ENCODE measurements around the gene PATJ. TPM values are rescaled to one million over a fixed set of nuclear protein-coding genes. Genes with fewer than 3 reads are reported as not detected.

The PATJ gene
- total RNA-seq, 1 experiment from 2014 or later, result 72.2 TPM

- Mint-ChIP-seq H3K36me3 (ENCODE audit: insufficient read depth, unreplicated experiment) (peaks cover 6% of the 10 kb centered on the region), H3K4me1 (ENCODE audit: low read depth, unreplicated experiment) (no peaks in the 10 kb centered on the region), H3K4me3 (ENCODE audit: low read depth, unreplicated experiment) (no peak overlapping the region), H3K27me3 (ENCODE audit: unreplicated experiment) (no peaks in the 10 kb centered on the region), H3K9me3 (ENCODE audit: low read depth, unreplicated experiment) (no peaks in the 10 kb centered on the region), H3K27ac (ENCODE audit: unreplicated experiment) (no peak overlapping the region)
- BruUV-seq (replicated peaks), result no TSS peak
- CTCF ChIA-PET, result no interaction called here
- no peak for DNase-seq
- intact Hi-C loops (cut with micrococcal nuclease; ENCODE audit: unreplicated experiment), result no loop called here
- no peak for TF ChIP-seq CTCF (IDR thresholded peaks at IDR 0.05; ENCODE audit: unreplicated experiment)
These were observed 366.8 kb downstream of the PATJ start for GRCh38 chr1:62109124-62109523.

GRCh38 chr1:62110198-62110817 is 368.0 kb downstream of the PATJ start:
- BruUV-seq (replicated peaks), result no TSS peak
- CTCF ChIA-PET, result no interaction called here
- Mint-ChIP-seq H3K27ac (ENCODE audit: unreplicated experiment) (no peak overlapping the region), H3K27me3 (ENCODE audit: unreplicated experiment) (no peaks in the 10 kb centered on the region), H3K36me3 (ENCODE audit: insufficient read depth, unreplicated experiment) (peaks cover 7% of the 10 kb centered on the region), H3K4me1 (ENCODE audit: low read depth, unreplicated experiment) (no peaks in the 10 kb centered on the region), H3K9me3 (ENCODE audit: low read depth, unreplicated experiment) (no peaks in the 10 kb centered on the region), H3K4me3 (ENCODE audit: low read depth, unreplicated experiment) (no peak overlapping the region)
- intact Hi-C loops (cut with micrococcal nuclease; ENCODE audit: unreplicated experiment), result no loop called here
- DNase-seq, result no peak
- no peak for TF ChIP-seq CTCF (IDR thresholded peaks at IDR 0.05; ENCODE audit: unreplicated experiment)

GRCh38 chr1:62111084-62111483 is 368.8 kb downstream of the PATJ start:
- no peak for TF ChIP-seq CTCF (IDR thresholded peaks at IDR 0.05; ENCODE audit: unreplicated experiment)
- Mint-ChIP-seq H3K4me3 (ENCODE audit: low read depth, unreplicated experiment) (no peak overlapping the region), H3K27me3 (ENCODE audit: unreplicated experiment) (no peaks in the 10 kb centered on the region), H3K9me3 (ENCODE audit: low read depth, unreplicated experiment) (no peaks in the 10 kb centered on the region), H3K27ac (ENCODE audit: unreplicated experiment) (no peak overlapping the region), H3K36me3 (ENCODE audit: insufficient read depth, unreplicated experiment) (peaks cover 7% of the 10 kb centered on the region), H3K4me1 (ENCODE audit: low read depth, unreplicated experiment) (no peaks in the 10 kb centered on the region)
- intact Hi-C loops (cut with micrococcal nuclease; ENCODE audit: unreplicated experiment), result no loop called here
- CTCF ChIA-PET, result no interaction called here
- no TSS peak for BruUV-seq (replicated peaks)
- no peak for DNase-seq

GRCh38 chr1:62113507-62113906 is 371.2 kb downstream of the PATJ start:
- no peak for DNase-seq
- intact Hi-C loops (cut with micrococcal nuclease; ENCODE audit: unreplicated experiment), result no loop called here
- CTCF ChIA-PET, result interaction anchor here (0.5 kb wide), 1 partner anchor 1267 kb away, joined by 3 read pairs; no protein-coding TSS in a partner anchor
- H3K27ac Mint-ChIP-seq (ENCODE audit: unreplicated experiment), result no peak overlapping the region
- H3K36me3 Mint-ChIP-seq (ENCODE audit: insufficient read depth, unreplicated experiment), result peaks cover 7% of the 10 kb centered on the region
- no peak overlapping the region for H3K4me3 Mint-ChIP-seq (ENCODE audit: low read depth, unreplicated experiment)
- no TSS peak for BruUV-seq (replicated peaks)
- H3K27me3 Mint-ChIP-seq (ENCODE audit: unreplicated experiment), result no peaks in the 10 kb centered on the region
- no peak for TF ChIP-seq CTCF (IDR thresholded peaks at IDR 0.05; ENCODE audit: unreplicated experiment)
- H3K4me1 Mint-ChIP-seq (ENCODE audit: low read depth, unreplicated experiment), result no peaks in the 10 kb centered on the region
- no peaks in the 10 kb centered on the region for H3K9me3 Mint-ChIP-seq (ENCODE audit: low read depth, unreplicated experiment)

All from Calu3 (cell line).